H1 (cell line): Measurements from ENCODE around the gene TRIM38. TPM values are rescaled to one million over a fixed set of nuclear protein-coding genes. Genes with fewer than 3 reads are reported as not detected.

Experiments
- BRCA1 ChIP-seq: IDR thresholded peaks from 2 replicates; pipeline ENCODE4 v1.6.1; 2012; ENCODE audit warnings: low read depth, low read length, improper control_type of control experiment
- CTBP2 ChIP-seq: IDR thresholded peaks from 2 replicates; pipeline ENCODE4 v1.7.0; 2011; ENCODE audit warnings: borderline replicate concordance, mild to moderate bottlenecking, moderate library complexity, mixed read lengths, low read length; ENCODE audit not compliant: insufficient read depth, insufficient read length
- RFX5 ChIP-seq: IDR thresholded peaks from 2 replicates; pipeline ENCODE4 v1.6.1; 2011; ENCODE audit warnings: low read depth, low read length, improper control_type of control experiment, borderline replicate concordance
- SIRT6 ChIP-seq: IDR thresholded peaks from one replicate; pipeline ENCODE4 v1.7.1; 2012; ENCODE audit warnings: low read length, inconsistent platforms
- SP1 ChIP-seq: IDR thresholded peaks from 2 replicates; pipeline ENCODE4 v1.6.1; 2011; ENCODE audit warnings: low read depth, low read length
- polyA plus RNA-seq, 7 experiments: library from polyadenylated mRNA; depleted of rRNA in 3 of 7; stranded (reverse) in 5 of 7; unstranded in 2 of 7; fragments of >200 nt in 5 of 7; fragments of 200-250 nt in 2 of 7; gene quantifications; 1 replicate in 5 of 7; 2 replicates in 1 of 7; 4 replicates in 1 of 7; pipeline versions ENCODE4 v1.2.1 to v1.2.3, GENCODE V29; 2011 to 2013; ENCODE audit warnings: missing spikeins in 2 of 7, mixed read lengths in 2 of 7
- total RNA-seq: library from RNA; stranded (reverse); fragmentation: NEBNext Ultra II Directional; extraction: Animal tissue kit (Norgen Biotek cat#: 25700); gene quantifications from 2 replicates; pipeline ENCODE4 v1.2.1, GENCODE V29; 2021

TRIM38 gene
- total and polyA plus RNA-seq, 2 of the 8 experiments (the other 6 are each of a cell fraction or from before 2014, with no cell fraction given) = 0.43 to 0.56 TPM

GRCh38 chr6:25939593-25939992, 23.0 kb upstream of the TRIM38 start (continued):
- no peak for TF ChIP-seq SIRT6
- TF ChIP-seq CTBP2 = no peak
- TF ChIP-seq SP1 = no peak
- TF ChIP-seq BRCA1 = no peak
- no peak for TF ChIP-seq RFX5
